K562 (cell line): Measurements from ENCODE around the gene MED22. TPM values are rescaled to one million over a fixed set of nuclear protein-coding genes. Genes with fewer than 3 reads are reported as not detected.

Experiments
- ATF1 ChIP-seq, 2 experiments: fragments of 450-650 bp in 1 of 2; IDR thresholded peaks; 2 replicates each; pipeline ENCODE4 v1.6.1; 2016; ENCODE audit warnings: missing compliant biosample characterization in 1 of 2, missing genetic modification characterization in 1 of 2
- BMI1 ChIP-seq: fragments of 150-350 bp; IDR thresholded peaks from 2 replicates; pipeline ENCODE4 v1.6.1; 2014; ENCODE audit warnings: low read length
- CGGBP1 ChIP-seq: fragments of 250-450 bp; sonication (Bioruptor Pico); IDR thresholded peaks from 2 replicates; pipeline ENCODE4 v1.9.0; 2021; ENCODE audit warnings: mild to moderate bottlenecking
- HNRNPLL ChIP-seq: fragments of 200-400 bp; formaldehyde crosslinking; IDR thresholded peaks from 2 replicates; pipeline ENCODE4 v1.6.1; 2017; ENCODE audit warnings: low read length, low read depth, mild to moderate bottlenecking; ENCODE audit not compliant: poor library complexity, severe bottlenecking
- KDM2B ChIP-seq: fragments of 250-450 bp; sonication (Bioruptor Pico); IDR thresholded peaks from 2 replicates; pipeline ENCODE4 v1.8.0; 2021; ENCODE audit warnings: mild to moderate bottlenecking, moderate library complexity
- MIER1 ChIP-seq: fragments of 450-650 bp; IDR thresholded peaks from 2 replicates; pipeline ENCODE4 v1.6.1; 2016; ENCODE audit warnings: antibody characterized with exemption, mild to moderate bottlenecking, low read depth
- MTA2 ChIP-seq: fragments of 450-650 bp; IDR thresholded peaks from 2 replicates; pipeline ENCODE4 v1.6.1; 2016; ENCODE audit warnings: low read depth
- OTX1 ChIP-seq: fragments of 450-650 bp; formaldehyde crosslinking; IDR thresholded peaks from 2 replicates; pipeline ENCODE4 v1.4.0; 2022; ENCODE audit warnings: mild to moderate bottlenecking
- POLR2AphosphoS5 ChIP-seq: IDR thresholded peaks from 2 replicates; pipeline ENCODE4 v1.6.1; 2011; ENCODE audit warnings: mild to moderate bottlenecking, low read depth, low read length, moderate library complexity; ENCODE audit not compliant: control insufficient read depth, insufficient read depth
- POLR2H ChIP-seq: IDR thresholded peaks from 2 replicates; pipeline ENCODE4 v1.6.1; 2016; ENCODE audit warnings: missing genetic modification characterization, low read depth, mild to moderate bottlenecking, control low read depth, missing compliant biosample characterization, moderate library complexity
- SFPQ ChIP-seq: fragments of 200-400 bp; formaldehyde crosslinking; IDR thresholded peaks from 2 replicates; pipeline ENCODE4 v1.6.1; 2017; ENCODE audit warnings: mild to moderate bottlenecking, low read depth, low read length, moderate library complexity
- SRSF3 ChIP-seq: fragments of 200-400 bp; formaldehyde crosslinking; IDR thresholded peaks from 2 replicates; pipeline ENCODE4 v1.6.1; 2016; ENCODE audit warnings: mild to moderate bottlenecking, low read length, moderate library complexity; ENCODE audit not compliant: insufficient read depth
- TFAP4 ChIP-seq: sonication (generic); formaldehyde crosslinking; IDR thresholded peaks from 2 replicates; pipeline ENCODE4 v1.8.0; 2022; ENCODE audit warnings: missing genetic modification reagents, mild to moderate bottlenecking, moderate library complexity, borderline replicate concordance
- TSHZ1 ChIP-seq: fragments of 250-450 bp; sonication (Bioruptor Pico); IDR thresholded peaks from 2 replicates; pipeline ENCODE4 v1.4.0; 2020; ENCODE audit warnings: mild to moderate bottlenecking, moderate library complexity
- ZBTB43 ChIP-seq: sonication (generic); formaldehyde crosslinking; IDR thresholded peaks from 2 replicates; pipeline ENCODE4 v1.8.0; 2023; ENCODE audit warnings: mild to moderate bottlenecking, missing genetic modification reagents
- ZNF143 ChIP-seq: sonication (generic); formaldehyde crosslinking; IDR thresholded peaks from 2 replicates; pipeline ENCODE4 v1.9.0; 2022; ENCODE audit warnings: mild to moderate bottlenecking, missing genetic modification reagents
- ZNF165 ChIP-seq: fragments of 250-450 bp; sonication (Bioruptor Pico); IDR thresholded peaks from 2 replicates; pipeline ENCODE4 v1.4.0; 2020; ENCODE audit warnings: borderline replicate concordance
- ZNF253 ChIP-seq: fragments of 250-450 bp; sonication (Bioruptor Pico); conservative IDR thresholded peaks from 2 replicates; pipeline ENCODE4 v1.6.1; 2021; ENCODE audit warnings: mild to moderate bottlenecking
- polyA plus RNA-seq, 8 experiments: library from polyadenylated mRNA; depleted of rRNA in 4 of 8; stranded (reverse) in 5 of 8; unstranded in 3 of 8; fragments of >200 nt; fragmentation: Nextera tagmentation in 2 of 8; fragmentation: Illumina TruSeq in 1 of 8; extraction: Ambion mirVana in 2 of 8; extraction: Trizol in 1 of 8; gene quantifications; 2 replicates each; pipeline versions ENCODE4 v1.2.1 to v1.2.3, GENCODE V29; 2011 to 2014; ENCODE audit warnings: inconsistent platforms in 1 of 8, missing spikeins in 1 of 8
- total RNA-seq, 7 experiments: library from RNA; depleted of rRNA in 6 of 7; stranded (reverse); fragments of >200 nt in 6 of 7; fragmentation: Illumina TruSeq in 2 of 7; extraction: Trizol in 2 of 7; gene quantifications; 2 replicates each; pipeline versions ENCODE4 v1.2.1 to v1.2.3, GENCODE V29; 2011 to 2021; ENCODE audit warnings: low replicate concordance in 1 of 7

Gene MED22
- total and polyA plus RNA-seq, 9 of the 15 experiments (the other 6 are each of a cell fraction or from before 2014, with no cell fraction given): 0.73 to 35.6 (median 22.3) TPM

- TF ChIP-seq ZBTB43 (0 out of 2 replicates have a peak, but pooled peaks have one; percentile 53), MTA2 (no peak), BMI1 (no peak), OTX1 (CRISPR knock-in tag) (no peak; the same call in 1 of the 2 replicates), ATF1 (CRISPR knock-in tag; IDR thresholded peaks at IDR 0.05) (no peak), ATF1 (tag; IDR thresholded peaks at IDR 0.05) (peak; percentile 82), HNRNPLL (peak; percentile 53), SFPQ (no peak), TSHZ1 (CRISPR knock-in tag) (0 out of 2 replicates have a peak, but pooled peaks have one; percentile 35), POLR2AphosphoS5 (peak; percentile 73), CGGBP1 (CRISPR knock-in tag) (no peak), TFAP4 (CRISPR knock-in tag) (peak; percentile 95), KDM2B (CRISPR knock-in tag) (no peak), MIER1 (peak; percentile 52; the same call in 1 of the 2 replicates), SRSF3 (no peak), POLR2H (tag) (peak; percentile 70), ZNF165 (CRISPR knock-in tag) (0 out of 2 replicates have a peak, but pooled peaks have one; percentile 51), ZNF253 (CRISPR knock-in tag) (no peak), ZNF143 (CRISPR knock-in tag) (peak; percentile 41; the same call in 1 of the 2 replicates)
Measured at GRCh38 chr9:133335924-133336811, 11.8 kb downstream of the MED22 start, which contains the start of gene SURF6 (continued).
